Midbrain (tissue), 1 donor: ENCODE measurements around the gene PSPN.

Experiments used
- DNase-seq: peaks from one replicate; lab custom pipeline; 2025; lab: John Stamatoyannopoulos, UW

PSPN gene, protein sequence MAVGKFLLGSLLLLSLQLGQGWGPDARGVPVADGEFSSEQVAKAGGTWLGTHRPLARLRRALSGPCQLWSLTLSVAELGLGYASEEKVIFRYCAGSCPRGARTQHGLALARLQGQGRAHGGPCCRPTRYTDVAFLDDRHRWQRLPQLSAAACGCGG

DNA sequence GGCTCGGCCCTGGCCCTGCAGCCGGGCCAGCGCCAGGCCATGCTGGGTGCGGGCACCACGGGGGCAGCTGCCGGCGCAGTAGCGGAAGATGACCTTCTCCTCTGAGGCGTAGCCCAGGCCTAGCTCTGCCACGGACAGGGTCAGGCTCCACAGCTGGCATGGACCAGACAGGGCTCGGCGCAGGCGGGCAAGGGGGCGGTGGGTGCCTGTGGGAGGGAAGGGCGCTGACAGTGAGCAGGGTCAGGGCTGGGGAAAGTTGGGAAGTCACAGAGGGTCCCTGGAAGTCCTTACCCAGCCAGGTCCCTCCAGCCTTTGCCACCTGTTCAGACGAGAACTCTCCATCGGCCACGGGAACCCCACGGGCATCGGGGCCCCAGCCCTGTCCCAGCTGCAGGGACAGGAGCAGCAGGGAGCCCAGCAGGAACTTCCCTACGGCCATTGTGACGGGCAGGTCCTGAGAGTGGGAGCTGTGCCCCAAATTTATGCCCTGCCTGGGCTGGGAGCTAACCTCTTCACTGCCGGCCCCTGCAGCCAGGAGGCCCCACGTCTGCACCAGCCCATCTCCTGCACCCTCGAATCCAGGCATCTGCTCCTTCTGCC, at the start of gene PSPN:
TSS of gene PSPN (minus strand) at position 523 of the 600 bp plus-strand sequence. CDS start at position 439, 84 bp downstream.
- DNase-seq, result no peak

DNA sequence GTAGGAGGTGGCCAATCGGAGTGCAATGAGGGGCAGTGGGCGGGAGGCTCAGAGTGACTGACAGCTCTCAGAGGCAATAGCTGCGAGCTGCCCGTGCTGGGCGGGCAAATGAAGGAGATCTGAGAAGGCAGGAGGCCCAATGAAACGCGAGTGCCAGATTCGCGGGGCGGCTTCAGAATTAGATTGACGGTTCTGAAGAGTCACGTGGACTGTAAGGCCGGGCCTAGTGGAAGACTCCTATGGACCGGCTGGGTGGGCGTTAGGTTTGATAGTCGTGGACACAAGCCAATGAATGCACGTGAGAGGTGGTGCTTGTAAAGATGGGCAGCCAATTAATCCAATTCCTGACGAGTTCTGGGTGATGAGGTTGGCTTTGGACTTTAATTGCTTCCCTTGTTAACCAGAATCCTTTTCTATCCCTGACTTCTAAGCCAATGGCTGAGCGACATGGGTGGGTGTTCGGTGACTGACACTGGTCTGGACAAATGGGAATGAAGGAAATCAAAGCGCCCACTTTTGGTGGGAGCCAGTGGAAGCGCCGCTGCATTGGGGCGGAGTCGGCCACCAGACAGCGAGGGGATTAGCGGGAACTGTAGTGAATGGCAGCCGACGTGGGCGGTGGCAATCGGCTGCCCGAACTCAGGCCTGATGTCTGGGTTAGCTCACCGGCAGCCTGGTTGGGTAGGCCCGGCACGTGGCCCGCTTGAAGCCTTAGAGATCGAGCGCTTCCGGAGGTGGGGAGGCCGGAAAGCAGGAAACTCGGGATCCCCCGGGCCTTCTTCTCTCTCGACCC, 49.4 kb upstream of the PSPN start:
- DNase-seq, result peak; percentile 100

DNA sequence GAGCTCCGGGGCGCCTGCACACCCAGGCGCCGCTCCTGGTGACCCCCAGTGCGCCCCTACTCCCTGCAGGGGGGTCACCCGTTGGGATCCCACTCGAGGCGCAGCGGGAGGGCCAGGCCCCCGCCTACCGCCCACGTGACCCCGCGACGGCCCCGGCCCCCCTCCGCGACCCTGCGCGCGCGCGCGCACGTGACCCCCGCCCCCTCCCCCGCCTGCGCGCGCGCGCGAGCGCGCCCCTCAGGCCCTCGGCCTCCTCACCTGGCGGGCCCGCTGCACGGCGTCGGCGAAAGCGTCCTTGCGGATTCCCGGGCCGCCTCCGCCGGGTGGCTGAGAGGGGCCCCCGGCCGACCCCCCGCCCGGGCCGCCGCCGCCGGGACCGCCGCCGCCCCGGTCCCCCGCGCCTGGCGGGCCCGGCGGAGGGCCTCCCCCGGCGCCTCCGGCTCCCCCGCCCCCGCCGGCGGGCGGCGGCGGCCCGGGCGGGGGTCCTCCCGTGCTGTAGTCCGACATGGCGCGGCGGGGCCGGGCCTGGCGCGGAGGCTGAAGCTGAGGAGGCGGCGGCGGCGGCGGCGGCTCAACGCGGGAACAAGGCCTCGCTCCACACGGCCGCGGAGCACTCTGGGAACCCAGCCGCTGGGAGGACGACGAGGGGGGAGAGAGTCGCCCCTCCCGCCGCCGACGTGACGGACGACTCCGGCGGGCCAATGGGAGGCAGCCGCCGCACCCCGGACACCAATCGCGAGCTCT, 48.6 kb upstream of the PSPN start, which contains the start of gene KHSRP:
TSS of gene KHSRP (minus strand) at position 617 of the 744 bp plus-strand sequence. CDS start at position 507, 110 bp downstream.
- DNase-seq, result no peak

DNA sequence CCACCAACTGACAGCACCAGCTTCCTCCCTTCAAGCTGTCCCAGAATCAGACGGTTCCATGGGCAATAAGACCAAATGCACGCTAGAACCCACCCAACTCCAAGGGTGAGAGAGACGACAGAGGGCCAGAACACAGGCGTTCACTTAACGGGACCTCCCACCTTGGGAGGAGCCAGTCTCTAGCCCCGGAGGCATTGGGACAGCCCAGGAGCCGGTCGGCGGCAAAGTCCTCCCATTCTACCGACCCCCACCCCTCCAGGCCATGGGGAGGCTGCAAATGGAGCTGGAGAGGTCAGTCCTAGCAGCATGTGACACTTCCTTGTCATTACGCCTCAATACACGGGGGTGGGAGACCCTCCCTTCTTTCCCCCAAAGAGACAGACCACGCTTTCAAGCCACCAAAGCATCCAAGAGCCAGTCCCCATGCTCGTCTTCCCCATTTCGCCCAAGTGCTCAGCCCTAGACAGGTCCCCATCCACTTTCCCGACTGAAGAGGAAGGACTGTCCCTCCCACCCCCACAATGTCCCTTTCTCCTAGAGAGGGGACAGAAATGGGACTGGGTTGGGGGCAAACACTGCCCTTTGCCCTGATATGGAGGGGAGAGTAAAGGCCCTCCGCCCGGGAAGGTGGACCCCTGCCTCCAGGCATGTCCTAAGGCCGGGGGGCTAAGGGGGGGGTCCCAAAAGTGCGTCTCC, 47.9 kb upstream of the PSPN start:
- no peak for DNase-seq

DNA sequence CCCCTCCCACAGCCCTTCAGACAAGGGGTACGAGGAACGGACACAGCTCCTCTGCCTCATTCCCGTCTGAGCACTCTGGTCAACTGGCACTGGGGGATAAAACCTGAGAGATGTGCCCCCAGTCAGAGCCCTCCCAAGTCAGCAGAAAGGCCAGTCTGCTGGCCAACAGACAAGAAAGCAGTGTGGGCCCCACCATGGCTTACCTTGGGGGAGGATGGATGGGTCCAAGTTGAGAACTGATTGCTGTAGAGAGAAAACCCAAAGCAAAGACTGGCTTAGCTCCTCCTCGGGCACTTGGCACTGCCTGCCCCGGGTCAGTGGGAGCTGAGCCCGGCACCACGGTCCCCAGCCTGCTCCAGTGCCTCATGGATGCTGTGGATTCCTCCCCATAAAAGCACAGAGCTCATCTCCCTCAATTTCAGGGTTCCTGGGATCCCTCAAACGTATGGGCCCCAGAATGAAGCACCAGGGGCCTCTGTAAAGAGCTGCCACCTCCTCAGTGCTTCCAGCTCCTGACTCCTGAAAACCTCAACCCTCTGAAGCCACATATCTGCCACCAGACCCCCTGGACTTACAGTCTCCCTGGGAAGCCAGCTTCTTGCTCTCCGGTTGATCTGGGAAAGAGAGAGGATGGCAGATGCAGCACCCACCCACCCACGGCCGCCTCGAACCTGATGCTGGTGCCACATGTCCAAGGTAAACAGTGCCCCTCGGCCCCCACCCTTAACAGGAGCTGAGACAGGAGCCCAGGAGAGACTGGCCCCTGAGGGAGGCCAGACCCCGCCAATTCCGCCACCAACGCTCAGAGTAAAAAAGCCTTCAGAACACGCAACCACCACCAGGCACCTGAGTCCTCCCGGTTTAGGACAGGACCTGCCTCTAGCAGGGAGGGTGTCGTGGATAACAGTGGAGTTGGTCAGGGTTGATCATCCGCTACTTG, 45.6 kb upstream of the PSPN start:
- no peak for DNase-seq

DNA sequence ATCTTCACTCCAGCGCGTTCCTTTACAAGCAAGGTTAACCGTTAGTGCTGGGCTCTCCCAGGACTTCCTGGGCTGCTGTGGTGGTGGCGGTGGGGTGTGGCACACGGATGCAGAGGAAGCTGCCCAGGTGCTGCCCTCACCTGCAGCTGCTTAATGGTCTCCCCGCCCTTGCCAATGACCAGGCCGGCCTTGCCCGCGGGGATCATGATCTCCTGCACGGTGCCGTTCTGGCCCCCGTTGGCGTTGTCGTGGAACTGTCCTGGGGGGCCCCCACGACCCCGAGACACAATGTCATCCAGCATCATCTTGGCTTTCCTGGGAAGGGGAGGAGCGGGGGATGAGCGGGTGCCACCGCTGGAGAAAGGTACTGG, 42.8 kb upstream of the PSPN start:
- DNase-seq, result no peak

DNA sequence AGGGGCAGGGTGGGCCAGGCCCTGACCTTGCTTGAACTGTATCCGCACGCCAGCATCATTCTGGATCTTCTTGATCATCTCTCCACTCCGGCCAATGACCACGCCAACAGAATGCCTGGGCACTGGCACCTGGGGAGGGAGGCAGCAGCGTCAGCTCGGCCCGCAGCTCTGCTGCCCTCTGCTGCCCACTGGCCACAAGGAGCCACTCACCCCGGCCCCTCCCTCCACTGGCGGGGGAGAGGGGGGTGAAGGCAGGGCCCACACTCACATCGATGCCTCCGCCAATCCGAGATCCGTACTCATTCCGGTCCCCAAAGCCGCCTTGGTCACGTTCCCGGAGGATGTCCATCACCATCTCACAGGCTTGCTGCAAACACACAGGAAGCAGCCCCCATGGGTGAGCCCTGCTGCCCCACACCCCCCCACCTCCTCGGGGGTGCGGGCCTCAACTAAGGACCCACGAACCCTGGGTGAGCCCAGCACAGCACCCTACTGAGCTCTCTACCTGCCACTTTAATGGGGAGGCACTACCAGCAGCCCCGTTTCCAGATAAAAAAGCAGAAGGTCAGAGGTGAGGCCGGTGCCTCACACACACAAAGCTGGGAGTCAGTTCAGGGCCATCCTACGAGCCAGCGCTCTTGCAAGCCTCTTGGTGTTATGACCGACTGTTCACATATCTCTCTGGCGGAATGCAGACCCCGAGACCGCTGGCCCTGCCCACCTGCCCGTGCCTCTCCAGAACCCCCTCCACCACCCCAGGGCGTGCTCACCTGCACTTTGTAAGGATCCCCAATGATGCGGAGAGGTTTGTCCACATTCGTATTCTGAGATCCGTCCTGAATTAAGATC, 42.2 kb upstream of the PSPN start:
- DNase-seq, result peak; percentile 43

DNA sequence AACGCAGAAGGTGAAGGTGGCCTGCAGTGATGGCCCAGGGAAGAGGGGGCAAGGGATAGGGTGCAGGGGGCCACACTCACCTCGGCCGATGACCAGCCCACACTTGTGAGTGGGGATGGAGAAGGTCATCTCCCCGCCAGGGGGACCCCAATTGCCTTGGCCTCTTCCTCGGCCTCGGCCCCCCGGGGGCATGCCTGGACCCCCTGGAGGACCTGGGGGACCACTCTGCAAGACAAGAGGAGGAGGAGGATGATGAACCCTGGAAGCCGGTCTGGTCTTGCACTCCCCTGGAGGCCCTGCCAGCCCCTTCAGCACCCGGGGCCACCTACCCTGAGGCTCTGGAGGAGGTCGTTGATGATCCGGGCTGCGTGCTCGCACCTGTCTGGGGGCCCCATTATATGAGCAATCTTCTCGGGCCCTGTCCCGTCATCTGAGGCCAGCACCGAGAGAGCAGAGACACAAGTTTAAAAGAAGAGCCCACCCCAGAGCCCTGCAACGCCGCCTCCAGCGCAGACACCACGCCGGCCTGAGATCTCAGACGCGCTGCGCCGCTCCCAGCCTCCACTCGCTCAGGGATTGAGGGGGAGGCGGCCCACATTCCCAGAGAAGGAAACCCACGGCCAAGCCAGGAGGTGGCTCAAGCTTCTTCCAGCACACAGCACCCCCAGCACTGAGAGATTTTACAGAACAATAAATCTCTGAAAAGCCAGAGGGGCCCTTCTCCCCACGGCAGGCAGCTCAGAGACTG, 41.1 kb upstream of the PSPN start:
- no peak for DNase-seq

DNA sequence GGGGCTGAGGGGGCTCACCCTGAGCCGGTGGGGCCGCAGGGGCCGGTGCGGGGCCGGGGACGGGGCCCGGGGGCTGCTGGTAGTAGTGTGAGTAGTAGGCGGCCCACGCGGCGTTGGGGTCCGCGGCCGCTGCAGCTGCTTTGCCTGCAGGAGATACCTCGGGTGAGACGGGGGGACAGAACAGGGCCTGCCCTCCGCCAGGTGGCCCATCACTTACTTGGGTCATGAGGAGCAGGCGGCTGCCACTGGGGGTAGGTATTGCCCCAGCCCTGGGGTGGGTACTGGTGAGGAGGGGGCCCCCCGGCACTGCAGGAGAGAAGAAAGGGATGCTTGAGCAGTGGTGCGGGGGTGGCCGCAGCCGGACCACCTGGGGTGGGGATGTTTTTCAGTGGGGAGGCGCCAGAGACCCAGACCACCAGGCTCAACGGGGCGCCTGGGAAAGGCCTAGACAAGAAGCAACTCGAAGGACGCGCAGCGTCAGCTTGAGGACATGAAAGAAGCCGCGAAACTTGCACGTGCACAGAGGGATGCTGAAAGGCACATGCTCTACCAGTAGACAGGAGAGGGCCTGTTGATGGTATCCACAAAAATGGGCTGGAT, 40.0 kb upstream of the PSPN start:
- DNase-seq, result no peak

DNA sequence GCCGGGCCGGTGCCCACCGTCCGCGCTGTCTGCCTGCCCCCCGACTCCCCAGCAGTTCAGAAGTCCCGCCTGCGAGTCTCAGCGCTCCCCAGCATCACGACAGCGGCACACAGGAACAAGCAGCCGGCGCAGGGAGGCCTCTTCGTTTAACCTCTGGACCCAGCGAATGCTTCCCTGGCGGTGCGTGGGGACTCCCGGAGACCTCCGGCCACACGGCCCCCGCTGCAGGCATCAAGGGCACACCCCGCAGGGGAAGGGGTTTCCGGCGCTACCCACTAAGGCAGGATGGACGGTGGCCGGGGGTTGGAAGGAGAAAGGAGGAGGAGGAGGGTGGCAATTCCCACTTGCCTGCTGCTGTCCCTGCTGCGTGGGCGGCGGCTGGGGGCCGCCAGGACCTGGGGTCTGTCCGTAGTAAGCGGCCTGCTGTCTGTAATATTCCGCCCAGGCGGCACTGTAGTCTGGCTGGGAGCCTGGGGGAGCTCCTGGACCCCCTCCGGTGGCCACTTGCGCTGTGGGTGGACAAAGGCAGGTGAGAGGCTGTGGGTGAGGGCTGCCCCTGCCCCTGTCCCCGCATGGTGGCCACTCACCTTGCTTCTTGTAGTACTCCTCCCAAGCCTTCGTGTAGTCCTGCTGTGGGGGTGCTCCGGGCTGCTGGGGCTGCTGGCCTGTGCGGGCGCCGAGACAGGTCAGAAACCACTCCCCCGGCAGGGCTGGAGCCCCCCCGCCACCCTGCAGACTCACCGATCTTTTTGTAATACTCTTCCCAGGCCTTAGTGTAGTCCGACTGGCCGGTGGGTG, 39.3 kb upstream of the PSPN start:
- DNase-seq, result no peak

DNA sequence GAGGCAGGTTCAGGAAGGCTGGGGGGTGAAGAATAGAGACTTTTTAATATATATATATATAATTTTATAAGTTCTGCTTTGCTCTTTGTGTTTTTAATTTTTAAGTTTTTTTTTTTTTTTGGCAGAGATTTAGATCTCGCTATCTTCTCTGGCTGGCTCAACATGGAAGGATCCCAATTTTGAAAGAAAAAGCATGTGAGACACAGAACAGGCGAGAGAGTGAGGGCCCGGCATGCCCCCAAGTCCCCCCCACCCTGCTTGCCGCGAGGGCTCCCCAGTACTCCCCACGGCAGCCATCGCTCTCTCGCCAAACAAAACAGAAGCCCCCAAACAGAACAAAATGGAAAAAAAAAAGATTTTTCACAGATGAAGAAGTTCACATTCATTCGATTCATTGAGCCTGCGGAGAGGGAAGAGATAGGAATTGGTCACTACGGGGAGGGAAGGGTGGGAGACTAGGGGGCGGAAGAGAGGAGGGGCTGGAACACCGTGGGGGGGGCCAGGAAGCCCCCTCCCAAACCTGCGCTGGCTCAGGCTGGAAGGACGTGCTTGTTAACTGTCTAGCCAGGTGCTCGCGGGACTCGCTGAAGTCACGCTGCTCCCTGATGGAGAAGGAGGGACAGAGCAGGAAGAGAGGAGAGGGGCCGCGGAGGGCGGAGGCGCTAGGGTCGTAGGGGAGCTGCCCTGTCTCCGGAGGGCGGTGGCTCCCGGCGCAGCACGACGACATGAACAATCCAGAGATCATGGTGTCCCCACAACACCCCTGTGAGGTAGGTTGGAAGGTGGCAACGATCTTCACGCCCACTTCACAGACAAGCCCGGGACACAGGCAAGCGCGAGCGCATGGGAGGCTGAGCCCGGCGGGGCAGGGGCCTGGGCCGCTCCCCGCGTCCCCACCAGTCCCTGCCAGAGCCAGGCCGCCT, 38.2 kb upstream of the PSPN start:
- no peak for DNase-seq

DNA sequence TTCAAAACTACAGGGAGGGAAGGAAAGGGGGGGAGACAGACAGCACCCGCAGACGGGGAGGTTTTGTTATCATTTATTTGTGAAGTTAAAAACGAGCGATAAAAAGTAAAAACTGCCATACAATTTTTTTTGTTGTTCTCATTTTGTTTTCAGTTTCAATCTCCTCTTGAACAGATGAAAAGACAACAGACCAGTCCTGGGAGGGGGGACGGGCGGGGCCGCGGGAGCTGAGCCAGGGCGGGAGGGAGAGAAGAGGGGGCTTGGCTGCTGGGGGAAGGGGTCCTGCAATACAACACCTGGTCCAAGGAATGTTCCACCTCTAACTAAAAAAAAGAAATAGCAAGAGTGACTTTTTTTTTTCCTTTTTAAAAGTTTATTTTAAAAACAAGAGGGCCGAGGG, 37.6 kb upstream of the PSPN start:
- DNase-seq, result no peak

DNA sequence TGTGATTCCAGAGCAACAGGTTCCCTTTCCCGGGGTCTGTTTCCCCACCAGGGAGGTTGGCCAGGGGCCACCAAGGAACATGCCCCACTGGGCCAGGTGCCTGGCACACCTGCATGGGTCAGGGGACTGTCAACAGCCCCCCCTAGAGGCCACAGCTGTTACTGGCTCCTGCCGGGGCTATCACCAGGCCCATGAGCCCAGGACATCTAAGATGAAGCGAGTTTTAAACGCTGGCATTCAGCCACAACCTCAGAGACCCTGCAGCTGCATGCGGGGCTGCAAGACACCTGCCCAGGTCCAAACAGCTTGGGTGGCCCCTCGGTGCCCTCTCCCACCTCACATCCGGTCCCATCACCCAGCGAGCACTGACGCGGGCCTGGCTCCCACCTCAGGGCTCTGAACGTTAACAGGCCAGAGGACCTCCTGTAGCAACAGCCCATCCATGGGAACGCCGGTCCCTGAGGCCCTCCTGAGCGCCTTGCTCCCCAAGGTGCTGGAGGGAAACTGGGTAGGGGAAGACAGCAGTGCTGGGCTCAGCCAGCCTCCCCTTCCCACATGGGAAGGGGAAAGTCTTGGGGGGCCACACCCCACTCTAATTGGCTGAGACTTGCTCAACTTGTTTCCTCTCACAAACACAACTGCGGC, 36.8 kb upstream of the PSPN start:
- no peak for DNase-seq

DNA sequence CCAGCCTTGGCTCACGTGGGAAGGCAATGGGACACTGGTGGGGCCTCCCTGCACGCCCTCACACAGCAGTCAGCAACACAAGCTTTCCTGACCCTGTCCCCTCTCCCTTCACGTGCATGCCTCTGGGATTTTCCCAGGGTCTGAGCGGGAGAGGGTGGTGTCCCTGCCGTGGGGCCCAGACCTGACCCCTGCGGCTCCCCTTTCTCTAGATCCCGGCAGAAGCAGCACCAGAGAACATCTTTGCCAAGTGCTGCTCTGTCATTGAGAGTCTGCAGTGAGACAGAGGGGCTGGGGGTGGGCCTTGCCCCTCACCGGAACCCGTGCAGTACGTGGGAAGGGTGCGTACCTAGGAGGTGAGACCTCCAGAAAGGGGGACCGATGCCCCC, 36.3 kb upstream of the PSPN start:
- no peak for DNase-seq

DNA sequence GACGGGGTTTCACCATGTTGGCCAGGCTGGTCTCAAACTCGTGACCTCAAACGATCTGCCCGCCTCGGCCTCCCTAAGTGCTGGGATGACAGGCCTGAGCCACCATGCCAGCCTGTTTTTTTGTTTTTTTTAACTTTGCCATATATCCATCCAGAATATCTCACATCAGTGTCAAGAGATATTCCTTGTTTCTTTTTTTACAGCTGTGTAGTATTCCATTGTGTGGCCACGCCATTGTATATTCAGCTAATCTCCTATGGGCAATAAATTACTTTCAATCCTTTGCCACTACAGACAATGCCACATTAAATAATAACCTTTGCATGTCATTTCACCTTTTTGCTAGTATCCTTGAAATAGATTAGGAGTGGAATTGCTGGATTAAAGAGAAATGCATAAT, 33.6 kb upstream of the PSPN start:
- no peak for DNase-seq

DNA sequence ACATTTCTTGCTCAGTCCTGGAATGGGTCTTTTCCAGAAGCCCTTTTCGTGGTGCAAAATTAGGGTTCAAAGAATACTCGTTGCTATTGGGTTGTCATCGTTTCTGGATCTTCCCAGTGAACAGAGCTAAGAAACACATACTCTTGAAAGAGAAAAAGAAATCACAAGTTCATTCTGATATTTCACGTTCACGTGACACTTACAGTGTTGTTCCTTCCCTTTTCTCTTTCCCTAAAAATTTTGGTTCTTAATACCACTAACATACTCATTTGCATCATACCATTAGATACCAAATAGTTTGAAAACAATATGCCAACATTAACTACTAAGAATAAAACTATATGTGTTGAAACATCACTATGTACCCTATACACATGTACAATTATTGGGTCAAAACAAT, 30.7 kb upstream of the PSPN start:
- DNase-seq, result no peak
